T follicular helper cell (primary cell): ENCODE results near the gene CCDC152.
"Not testable (repeated sequence)": the region's sequence is repeated elsewhere in the genome, so short reads cannot be mapped to it uniquely, and the experiment has no call there.

Source experiments
- DNase-seq: peaks from one replicate; pipeline ENCODE4 v3.0.0-alpha.2; 2020; ENCODE audit warnings: low read depth

The CCDC152 gene

DNA sequence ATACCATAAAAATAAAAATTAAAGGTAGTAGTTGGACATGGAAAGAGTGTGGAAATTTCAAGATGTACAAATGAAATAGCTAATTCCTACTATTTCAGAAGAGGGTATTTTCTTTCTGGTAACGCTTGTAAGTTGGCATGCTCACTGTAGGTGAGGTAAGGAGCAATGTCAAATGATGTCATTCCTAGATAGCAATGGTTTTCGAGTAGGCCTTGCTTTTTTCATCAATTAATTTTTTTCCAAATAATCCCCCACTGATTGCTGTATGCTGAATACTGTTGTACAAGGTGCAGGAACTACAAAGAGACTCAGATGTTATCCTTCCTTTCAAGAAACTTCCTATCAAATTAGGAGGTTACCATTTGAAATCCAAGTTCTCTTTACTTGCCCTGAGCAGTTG, 56.0 kb downstream of the CCDC152 start:
- DNase-seq: no peak

DNA sequence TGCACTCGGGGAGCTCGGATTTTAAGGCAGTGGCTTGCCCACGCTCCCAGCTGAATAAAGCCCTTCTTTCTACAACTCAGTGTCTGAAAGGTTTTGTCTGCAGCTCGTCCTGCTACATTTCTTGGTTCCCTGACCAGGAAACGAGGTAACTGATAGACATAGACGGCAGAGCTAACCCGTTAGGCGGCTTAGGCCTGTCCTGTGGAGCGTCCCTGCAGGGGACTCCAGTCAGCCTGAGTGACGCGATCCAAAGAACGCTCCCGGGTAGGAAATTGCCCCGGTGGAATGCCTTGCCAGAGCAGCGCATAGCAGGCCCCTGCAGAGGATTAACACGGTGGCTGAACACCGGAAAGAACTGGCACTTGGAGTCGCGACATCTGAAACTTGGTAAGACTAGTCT, 56.9 kb downstream of the CCDC152 start:
- DNase-seq: no peak

DNA sequence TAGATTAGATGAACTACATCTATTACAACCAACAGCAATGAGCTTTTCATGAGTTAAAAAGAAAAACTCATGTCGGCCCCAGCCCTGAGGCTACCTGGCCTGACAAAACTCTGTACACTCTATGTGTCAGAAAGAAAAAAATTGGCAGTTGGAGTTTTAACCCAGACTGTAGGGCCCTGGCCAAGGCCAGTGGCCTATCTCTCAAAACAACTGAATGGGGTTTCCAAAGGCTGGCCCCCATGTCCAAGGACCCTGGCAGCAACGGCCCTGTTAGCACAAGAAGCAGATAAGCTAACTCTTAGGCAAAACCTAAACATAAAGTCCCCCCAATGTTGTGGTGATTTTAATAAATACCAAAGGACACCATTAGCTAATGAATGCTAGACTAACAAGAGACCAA, 59.9 kb downstream of the CCDC152 start:
- not testable (repeated sequence) for DNase-seq

DNA sequence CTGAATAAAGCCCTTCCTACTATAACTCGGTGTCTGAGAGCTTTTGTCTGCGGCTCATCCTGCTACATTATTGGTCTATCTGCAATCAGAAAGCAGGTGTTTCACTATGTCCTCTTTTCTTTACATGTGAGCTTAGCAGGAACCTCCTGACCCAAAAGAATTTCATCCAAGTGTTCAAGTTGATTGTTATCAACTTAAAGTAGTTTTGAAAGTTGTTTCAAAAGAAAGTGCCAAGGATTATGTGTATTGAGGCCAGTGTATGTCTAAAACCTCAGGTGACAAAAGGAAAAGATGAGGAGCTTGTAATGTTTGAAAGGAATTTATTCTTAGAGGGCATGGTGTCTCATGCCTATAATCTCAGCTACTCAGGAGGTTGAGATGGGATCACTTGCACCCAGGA, 63.1 kb downstream of the CCDC152 start:
- no peak for DNase-seq

DNA sequence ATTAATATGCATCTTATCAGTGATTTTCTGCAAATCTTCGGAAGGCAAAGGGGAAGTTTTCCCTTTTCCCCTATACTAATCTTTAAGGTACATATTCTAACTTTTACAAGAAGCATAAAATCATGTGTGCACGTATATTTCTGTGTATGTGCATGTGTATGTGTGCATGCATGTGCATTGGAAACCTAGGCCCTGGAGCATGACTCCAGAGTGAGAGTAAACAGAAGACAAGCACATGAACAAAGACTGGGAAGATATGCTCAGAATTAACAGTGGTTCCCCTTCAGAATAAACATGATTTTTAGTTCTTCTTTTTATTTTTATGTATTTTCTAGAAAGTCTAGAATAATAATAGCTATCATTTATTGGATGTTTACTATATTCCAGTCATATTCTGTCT, 65.9 kb downstream of the CCDC152 start:
- DNase-seq: no peak

DNA sequence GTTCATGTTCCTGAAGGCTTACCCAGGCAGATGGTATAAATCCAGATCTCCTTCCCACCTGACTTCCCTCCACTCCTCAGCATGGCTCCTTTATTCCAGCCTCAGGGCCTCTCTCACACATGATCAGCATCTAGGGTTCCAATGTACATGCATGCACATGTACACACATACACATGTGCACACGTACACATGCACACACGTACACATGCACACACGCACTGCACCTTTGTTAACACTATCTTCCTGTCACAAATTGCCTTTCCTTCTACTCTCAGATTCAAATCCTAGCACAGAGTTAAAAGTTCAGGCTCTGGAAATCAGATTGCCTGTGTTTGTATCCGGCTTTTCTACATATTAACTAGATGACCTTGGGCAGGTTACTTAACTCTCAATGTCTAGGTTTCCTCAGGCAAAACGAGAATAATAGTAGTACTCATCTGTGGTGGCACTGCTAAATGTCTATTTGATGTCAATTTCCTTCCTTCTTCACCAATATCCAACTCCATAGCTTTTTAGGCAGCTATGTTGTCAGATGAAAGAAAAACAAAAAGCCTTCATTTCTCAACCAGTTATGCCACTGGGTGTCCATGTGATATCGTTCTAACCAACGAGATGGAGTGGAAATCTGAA, 67.8 kb downstream of the CCDC152 start:
- DNase-seq: no peak

DNA sequence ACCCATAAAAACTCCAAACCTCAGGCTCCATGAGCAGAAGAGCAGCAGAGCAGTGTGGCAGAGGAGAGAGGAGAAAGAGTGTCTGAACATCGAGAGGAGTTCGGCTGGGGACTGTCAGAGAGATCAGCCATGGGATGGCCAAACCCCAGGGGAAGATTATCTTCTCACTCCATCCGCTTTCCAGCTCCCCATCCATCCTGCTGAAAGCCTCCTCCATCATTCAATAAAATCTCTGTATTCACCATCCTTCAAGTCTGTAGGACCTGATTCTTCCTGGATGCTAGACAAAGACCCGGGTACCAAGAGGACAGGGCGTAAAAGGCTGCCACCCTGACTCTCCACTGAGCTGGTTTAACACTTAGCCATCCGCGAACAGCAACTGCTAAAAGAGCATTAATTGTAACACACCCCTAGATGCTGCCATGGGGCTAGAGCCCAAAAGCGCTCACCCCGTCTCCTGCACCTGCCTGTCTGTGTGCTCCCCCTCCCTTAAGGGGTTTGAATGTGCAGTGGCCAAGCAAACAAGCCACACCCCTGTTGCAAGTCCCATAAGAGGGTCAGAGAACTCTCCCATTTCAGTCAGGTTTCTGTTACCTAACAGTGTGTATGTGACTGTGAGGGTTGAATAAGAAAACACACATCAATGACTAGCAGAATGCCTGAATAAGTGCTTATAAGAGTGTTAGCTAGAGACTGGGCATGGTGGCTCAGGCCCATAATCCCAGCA, 69.0 kb downstream of the CCDC152 start:
- no peak for DNase-seq

DNA sequence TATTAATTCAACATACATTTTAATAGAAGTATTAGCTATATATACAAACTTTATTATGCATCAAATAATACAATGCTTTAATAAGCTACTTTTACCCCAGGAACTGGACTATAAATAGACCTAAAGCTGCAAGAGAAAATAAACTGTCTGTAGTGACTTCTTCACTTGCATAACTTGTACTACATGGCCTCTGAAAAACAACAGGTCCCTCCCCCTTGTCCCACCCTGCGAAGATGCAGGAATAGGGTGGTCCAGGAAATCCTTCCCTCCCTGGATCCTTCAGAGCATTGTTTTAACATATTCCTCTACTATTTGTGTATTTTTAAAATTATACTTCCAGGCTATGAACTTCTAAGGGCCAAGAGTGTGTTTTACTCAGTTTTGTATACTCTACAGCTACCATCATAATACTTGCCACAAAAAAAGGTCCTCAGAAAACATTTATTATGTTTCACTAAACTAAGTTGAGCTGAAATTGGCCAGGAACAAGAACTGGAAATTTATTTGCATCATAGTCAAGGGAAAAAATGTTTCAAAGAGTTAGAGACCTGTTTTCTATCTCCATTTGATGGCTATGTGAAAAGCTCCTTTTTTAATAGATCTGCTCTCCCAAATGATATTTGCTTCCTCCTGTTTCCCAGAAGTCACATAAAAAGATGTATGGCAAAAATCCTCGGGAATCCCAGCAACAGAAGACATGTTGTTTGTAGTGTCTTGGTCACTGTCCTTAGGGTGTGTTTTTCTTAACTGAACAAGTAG, 70.3 kb downstream of the CCDC152 start:
- no peak for DNase-seq

DNA sequence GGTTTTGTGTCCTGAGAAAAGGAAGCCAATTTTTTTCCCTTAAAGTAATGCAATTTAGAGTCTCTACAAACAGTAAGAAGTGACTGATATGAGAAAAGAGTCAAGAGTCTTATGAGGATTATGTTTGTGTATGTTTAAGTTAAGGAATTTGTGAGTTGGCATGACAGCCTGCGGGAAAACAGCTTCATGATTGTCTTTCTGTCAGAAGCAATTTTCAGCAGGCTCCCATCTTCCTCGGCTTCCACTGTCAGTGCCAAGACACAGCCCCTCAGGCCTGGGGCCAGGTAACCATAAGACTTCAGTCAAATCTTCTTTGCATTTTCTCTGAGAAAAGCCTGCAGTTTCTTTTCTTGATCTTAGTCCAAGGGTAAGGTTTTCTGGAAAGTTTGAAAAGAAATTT, 72.1 kb downstream of the CCDC152 start:
- no peak for DNase-seq

DNA sequence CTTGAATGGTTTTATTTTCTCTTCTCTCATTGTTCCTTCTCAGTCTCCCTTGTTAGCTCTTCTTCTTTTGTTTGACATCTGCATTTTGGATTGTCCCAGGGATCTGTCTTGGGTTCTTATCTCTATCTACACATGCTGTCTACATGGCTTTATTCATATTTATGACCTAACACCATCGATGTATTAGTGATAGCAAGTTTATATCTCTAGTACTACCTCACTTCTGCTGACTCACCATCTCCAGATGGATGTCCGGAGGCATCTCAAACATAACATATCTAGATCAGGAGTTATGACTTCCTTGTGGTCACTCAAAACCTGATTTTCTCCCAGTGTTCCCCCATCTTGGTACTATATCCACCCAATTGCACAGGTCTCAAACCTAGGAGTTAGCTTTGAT, 74.3 kb downstream of the CCDC152 start:
- no peak for DNase-seq

DNA sequence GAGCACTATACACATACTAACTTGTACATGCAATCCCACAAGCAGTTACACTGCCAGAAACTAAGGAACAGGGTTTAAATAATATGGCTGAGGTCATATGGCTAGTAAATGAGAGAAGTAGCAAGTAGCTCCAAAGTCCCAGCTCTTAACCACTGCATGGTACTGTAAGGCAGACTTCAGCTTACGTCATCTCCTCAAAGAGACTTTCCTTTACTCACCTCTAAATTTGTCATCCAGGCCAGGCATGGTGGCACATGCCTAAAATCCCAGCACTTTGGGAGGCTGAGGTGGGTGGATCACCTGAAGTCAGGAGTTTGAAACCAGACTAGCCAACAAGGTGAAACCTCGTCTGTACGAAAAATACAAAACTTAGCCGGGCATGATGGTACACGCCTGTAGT, 75.4 kb downstream of the CCDC152 start:
- DNase-seq: no peak

DNA sequence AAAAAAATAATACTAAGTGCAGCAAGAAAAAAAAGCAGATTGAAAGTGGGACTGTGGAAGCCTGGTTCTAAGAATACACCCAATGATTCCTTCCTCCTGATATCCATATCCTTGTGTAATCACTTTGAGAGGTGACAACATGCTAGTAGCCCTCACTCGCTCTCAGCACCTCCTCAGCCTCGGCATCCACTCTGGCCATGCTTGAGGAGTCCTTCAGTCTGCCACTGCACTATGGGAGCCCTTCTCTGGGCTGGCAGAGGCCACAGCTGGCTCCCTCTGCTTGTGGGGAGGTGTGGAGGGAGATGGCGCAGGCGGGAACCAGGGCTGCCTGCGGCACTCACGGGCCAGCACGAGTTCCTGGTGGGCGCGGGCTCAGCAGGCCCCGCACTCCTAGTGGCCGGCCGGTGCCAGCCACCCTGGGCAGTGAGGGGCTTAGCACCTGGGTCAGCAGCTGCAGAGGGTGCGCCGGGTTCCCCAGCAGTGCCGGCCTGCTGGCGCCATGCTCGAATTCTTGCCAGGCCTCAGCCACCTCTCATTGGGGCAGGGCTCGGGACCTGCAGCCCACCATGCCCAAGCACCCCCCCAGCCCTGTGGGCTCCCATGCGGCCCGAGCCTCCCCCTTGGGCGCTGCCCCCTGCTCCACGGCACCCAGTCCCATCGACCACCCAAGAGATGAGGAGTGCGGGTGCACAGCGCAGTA, 79.6 kb downstream of the CCDC152 start:
- DNase-seq: no peak

DNA sequence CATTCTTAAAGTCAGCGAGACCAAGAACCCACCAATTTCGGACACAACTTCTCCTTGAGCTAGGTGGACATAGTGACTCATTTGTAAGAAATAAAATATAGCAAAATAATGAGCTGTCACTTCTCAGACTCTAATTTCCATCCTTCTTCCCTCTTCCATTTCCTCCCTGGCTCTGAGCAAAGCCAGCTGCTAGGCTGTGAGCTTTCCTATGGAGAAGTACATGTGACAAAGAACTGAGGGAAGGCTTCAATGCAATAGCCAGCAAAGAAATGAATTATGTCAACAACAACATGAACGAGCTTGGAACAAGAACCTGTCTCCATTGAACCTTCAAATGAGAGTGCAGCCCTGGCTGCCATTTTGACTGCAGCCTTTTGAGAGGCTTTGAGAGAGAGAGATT, 81.0 kb downstream of the CCDC152 start:
- DNase-seq: no peak

DNA sequence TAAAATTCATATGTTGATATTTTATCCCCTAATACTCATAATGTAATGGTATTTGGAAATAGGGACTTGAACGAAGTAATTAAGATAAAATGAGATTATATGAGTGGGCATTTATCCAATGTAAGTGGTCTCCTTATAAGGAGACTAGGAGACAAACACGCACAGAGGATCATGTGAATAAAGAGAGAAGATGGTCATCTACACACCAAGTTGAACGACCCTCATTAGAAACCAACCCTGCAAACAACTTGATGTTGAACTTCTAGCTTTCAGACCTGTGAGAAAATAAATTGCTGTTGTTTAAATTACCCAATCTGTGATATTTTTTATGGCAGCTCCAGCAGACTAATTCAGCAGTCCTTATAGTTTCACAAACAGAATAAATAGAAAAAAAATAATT, 82.6 kb downstream of the CCDC152 start:
- DNase-seq: no peak

DNA sequence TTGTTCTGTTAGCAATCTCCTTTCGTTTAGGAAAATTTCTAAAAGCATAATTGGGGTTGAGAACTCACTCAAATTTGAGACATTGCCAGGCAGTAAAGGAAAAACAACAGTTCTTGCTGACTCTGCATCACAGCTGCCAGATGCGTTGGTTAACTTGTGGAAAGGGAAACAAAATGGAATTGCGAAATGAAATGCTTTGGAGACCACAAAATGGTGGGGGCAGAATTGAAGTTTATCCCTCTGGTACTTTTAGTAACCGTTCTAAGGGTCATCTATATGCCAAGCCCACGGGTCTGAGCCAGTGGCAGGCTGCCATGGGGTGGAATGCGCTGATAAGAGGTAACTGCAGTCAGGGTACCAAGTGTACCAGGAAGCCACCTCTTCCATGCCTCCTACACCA, 83.7 kb downstream of the CCDC152 start:
- no peak for DNase-seq

DNA sequence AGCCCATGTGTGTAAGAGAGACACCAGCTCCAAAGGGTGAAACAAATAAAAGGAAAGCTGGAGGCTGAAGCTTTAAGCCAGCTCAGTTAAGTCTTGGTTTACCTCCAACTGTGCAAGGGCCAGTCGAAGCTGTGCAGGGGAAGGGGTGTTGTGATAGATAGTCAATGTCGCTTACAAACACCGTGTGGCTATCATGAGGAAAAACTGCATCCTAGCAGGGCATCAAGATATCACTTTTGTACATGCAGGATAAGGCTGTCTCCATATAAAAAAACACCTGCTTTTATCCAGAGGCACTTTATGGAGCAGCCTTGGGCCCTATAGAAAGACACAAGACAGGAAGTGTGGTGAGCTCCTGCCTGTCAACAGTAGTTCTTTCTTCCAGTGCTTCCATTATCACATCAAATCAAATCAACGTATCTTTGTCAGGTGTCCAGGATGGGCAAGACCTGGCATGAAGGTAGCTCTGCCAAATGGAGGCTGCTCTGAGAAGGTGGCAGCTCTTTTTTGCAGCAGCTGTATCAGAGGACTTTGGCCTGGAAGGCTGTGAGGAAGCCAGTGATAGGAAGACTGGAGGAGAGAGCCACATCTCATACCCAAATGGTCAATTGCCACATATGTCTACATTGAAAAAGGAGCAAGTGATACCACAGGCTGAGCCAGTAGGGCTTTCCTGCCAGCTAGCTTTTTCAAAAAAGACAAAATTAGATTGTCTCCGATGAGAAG, 84.4 kb downstream of the CCDC152 start:
- no peak for DNase-seq

DNA sequence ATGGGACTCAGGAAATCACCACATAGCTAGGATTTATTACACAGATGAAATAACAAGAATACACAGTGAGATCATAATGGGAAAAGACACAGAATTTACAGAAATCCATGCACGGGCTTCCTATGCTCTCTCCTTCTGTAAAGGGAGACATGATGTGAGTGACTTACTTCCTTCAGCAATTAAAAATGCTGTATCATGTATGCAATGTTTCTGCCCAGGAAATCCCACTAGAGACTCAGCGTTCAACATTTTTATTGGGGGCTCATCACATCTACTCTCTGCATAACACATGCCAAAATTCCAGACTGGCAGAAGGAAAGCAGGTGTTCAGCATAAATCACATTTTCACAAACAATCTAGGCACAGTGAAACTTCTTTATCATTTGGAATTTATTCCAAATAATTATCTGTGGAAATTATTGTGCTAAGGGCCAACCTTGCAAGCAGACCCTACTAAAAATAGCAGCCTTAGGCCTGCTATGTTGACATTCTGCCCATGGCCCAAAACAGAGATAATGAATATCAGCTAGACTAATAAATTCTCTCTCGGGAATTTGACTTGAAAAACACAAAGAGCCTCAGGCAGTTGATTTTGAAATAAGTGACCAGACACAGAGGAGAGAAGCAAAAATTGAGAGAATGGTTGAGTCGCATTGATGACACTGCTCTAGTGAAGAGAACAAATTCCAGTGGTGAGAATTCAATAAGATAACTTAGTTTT, 86.5 kb downstream of the CCDC152 start:
- no peak for DNase-seq

DNA sequence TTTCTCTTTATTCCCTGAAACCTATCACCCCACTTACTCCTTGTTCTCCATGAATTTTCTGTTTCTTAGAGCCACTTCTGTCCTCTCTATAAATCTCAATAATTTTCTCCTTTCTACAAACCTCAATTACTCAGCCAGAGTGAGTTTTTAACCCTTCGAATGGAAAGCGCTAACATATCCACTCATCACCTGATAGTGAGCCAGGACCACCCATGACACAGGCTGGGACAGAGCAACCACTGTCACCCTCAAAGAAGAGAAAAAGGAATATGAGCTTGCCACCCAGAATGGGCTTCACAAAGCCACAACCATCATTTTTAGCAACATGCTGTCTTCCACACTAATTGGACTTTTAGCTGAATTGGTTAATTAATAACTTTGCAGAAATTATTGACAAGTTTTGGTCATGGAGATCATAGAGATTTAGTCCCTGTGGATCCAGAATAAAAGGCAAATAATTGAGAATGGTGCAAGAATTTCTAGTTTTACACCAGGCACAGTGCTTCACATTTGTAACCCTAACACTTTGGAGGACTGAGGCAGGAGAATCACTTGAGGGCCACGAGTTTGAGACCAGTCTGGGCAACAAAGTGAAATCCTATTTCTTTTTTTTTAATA, 87.2 kb downstream of the CCDC152 start:
- DNase-seq: no peak

DNA sequence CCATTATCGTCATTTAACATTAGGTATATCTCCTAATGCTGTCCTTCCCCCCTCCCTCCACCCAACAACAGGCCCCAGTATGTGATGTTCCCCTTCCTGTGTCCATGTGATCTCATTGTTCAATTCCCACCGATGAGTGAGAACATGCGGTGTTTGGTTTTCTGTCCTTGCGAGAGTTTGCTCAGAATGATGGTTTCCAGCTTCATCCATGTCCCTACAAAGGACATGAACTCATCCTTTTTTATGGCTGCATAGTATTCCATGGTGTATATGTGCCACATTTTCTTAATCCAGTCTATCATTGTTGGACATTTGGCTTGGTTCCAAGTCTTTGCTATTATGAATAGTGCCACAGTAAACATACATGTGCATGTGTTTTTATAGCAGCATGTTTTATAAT, 87.8 kb downstream of the CCDC152 start:
- DNase-seq: not testable (repeated sequence)

DNA sequence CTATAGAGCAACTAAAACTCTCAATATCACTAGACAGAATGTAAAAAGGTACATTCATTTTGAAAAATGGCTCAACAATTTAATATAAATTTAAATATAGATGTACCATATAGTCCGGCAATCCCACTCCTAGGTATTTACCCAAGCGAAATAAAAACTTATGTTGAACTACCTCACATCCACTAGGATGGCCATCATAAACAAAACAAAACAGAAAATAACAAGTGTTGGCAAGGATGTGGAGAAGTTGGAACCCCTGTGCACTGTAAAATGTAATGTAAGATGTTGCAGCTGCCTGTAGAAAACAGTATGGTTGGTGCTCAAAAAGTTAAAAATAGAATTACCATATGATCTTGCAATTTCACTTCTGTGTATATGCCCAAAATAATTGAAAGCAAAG, 91.9 kb downstream of the CCDC152 start:
- no peak for DNase-seq

DNA sequence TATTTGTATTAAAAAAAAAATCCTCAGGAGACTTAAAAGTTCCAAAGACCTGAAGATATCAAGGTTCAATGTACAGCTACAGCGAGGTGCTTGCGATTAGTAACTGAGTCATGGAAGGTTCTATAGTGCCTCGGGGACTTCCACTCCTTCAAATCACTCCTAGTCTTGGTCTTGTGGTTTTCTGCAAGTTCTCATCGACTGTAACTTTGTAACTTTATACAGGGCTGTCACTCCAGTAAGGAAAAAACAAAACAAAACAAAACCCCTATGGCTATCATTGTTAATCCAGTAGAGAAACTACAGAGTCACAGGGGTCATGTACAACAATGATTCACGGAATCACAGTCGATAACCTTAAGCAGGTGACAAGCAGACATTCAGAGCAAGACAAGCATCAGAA, 94.9 kb downstream of the CCDC152 start:
- DNase-seq: no peak
